GM23248 (cell line): Measurements from ENCODE around the gene VILL. TPM values are rescaled to one million over a fixed set of nuclear protein-coding genes. Genes with fewer than 3 reads are reported as not detected.

Experiments used
- DNase-seq: peaks from one replicate; pipeline ENCODE4 v3.0.0-alpha.2; 2015
- H2AFZ ChIP-seq: fragments of 200-600 bp; sonication (generic); 2 replicates; pipeline ENCODE4 v1.6.1; 2016; ENCODE audit warnings: antibody characterized with exemption
- H3F3A ChIP-seq: fragments of 200-600 bp; sonication (generic); 2 replicates; pipeline ENCODE4 v1.6.1; 2016; ENCODE audit warnings: mild to moderate bottlenecking, antibody characterized with exemption, mixed run types; ENCODE audit not compliant: insufficient read depth
- H3K27ac ChIP-seq: fragments of 200-600 bp; sonication (generic); 2 replicates; pipeline ENCODE4 v1.5.1; 2016; ENCODE audit warnings: mild to moderate bottlenecking
- H3K27me3 ChIP-seq: fragments of 200-600 bp; sonication (generic); replicated peaks from 2 replicates; pipeline ENCODE4 v1.6.1; 2016; ENCODE audit warnings: mild to moderate bottlenecking; ENCODE audit not compliant: insufficient read depth
- H3K36me3 ChIP-seq: fragments of 200-600 bp; sonication (generic); 2 replicates; pipeline ENCODE4 v1.6.1; 2016; ENCODE audit warnings: low read depth, mild to moderate bottlenecking
- H3K4me1 ChIP-seq: fragments of 200-600 bp; sonication (generic); 2 replicates; pipeline ENCODE4 v1.6.1; 2016; ENCODE audit warnings: mild to moderate bottlenecking; ENCODE audit not compliant: insufficient read depth
- H3K4me2 ChIP-seq: fragments of 200-600 bp; sonication (generic); one replicate; pipeline ENCODE4 v1.6.1; 2016; ENCODE audit warnings: mild to moderate bottlenecking; ENCODE audit not compliant: unreplicated experiment
- H3K4me3 ChIP-seq: fragments of 200-600 bp; sonication (generic); 2 replicates; pipeline ENCODE4 v1.5.1; 2016; ENCODE audit warnings: mild to moderate bottlenecking
- H3K79me2 ChIP-seq: fragments of 200-600 bp; sonication (generic); 2 replicates; pipeline ENCODE4 v1.6.1; 2016; ENCODE audit warnings: mild to moderate bottlenecking; ENCODE audit not compliant: insufficient read depth
- H3K9ac ChIP-seq: fragments of 200-600 bp; sonication (generic); 2 replicates; pipeline ENCODE4 v1.6.1; 2016; ENCODE audit warnings: mild to moderate bottlenecking
- H3K9me2 ChIP-seq: fragments of 200-600 bp; sonication (generic); 2 replicates; pipeline ENCODE4 v1.6.1; 2016; ENCODE audit warnings: mixed run types, mild to moderate bottlenecking, moderate library complexity; ENCODE audit not compliant: insufficient read depth
- H3K9me3 ChIP-seq: fragments of 200-600 bp; sonication (generic); one replicate; pipeline ENCODE4 v1.6.1; 2017; ENCODE audit warnings: low read depth
- H4K20me1 ChIP-seq: fragments of 200-600 bp; sonication (generic); 2 replicates; pipeline ENCODE4 v1.6.0; 2016; ENCODE audit not compliant: insufficient read depth
- EZH2 ChIP-seq: fragments of 200-600 bp; sonication (generic); IDR thresholded peaks from 2 replicates; pipeline ENCODE4 v1.6.1; 2018; ENCODE audit warnings: antibody characterized with exemption, mild to moderate bottlenecking; ENCODE audit not compliant: insufficient read depth, poor library complexity, severe bottlenecking
- EZH2phosphoT487 ChIP-seq: fragments of 200-600 bp; sonication (generic); IDR thresholded peaks from 2 replicates; pipeline ENCODE4 v1.6.1; 2018; ENCODE audit warnings: antibody characterized with exemption, moderate library complexity, mild to moderate bottlenecking, low read depth; ENCODE audit not compliant: insufficient read depth
- WGBS, 2 experiments: methylation state at CpG; one replicate each; pipeline ENCODE4 v1.1.6; 2015 to 2017; ENCODE audit warnings: low lambda C conversion rate in 2 of 2, low coverage in 1 of 2; ENCODE audit errors: missing lambda C conversion rate in 2 of 2; 5-methylcytosine and 5-hydroxymethylcytosine counted together
- in situ Hi-C: fragments of 300-500 bp; cut with MboI; formaldehyde crosslinking; loops from 2 replicates; pipeline ENCODE4 v1.15.0; 2020
- polyA plus RNA-seq: library from polyadenylated mRNA; unstranded; fragments of >200 nt; fragmentation: Nextera tagmentation; extraction: Ambion mirVana; gene quantifications from 2 replicates; pipeline ENCODE4 v1.2.1, GENCODE V29; 2016
- total RNA-seq: library from RNA; depleted of rRNA; stranded (reverse); fragments of >200 nt; shearing (Covaris generic); gene quantifications from 2 replicates; pipeline ENCODE4 v1.2.3, GENCODE V29; 2014

VILL gene
- total and polyA plus RNA-seq, 2 experiments from 2014 or later, result 2.8 to 12.4 TPM

DNA sequence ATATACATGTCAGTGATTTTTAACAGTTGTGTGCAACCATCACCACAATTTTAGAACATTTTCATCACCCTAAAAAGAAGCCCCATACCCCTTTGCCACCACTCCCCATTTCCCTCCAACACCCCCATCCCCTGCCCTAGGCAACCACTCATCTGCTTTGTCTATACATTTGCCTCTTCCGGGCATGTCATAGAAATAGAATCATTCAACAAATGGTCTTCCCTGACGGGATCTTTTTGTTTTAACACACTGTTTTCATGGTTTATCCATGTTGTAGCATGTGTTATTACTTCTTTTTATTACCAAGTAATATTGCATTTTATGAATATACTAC lies 4.0 kb downstream of the VILL start:
- in situ Hi-C loops, result no loop called here
- TF ChIP-seq EZH2phosphoT487, result no peak
- no peak for TF ChIP-seq EZH2
- DNase-seq, result no peak
- H3K9ac ChIP-seq, result peak overlapping the region; percentile 90
- no peaks in the 10 kb centered on the region for H3K36me3 ChIP-seq
- H3K4me2 ChIP-seq, result peak overlapping the region; percentile 94
- no peaks in the 10 kb centered on the region for H3K79me2 ChIP-seq
- 7 to 9% methylated on average over 2 of the region's 2 CpGs for WGBS, 2 experiments
- H3F3A ChIP-seq, result peaks cover 9% of the 10 kb centered on the region; the same call in 1 of the 2 replicates
- H3K9me3 ChIP-seq, result no peaks in the 10 kb centered on the region
- H3K27me3 ChIP-seq, result no peaks in the 10 kb centered on the region
- H3K4me1 ChIP-seq, result peaks cover 10% of the 10 kb centered on the region; the same call in 1 of the 2 replicates
- peak overlapping the region; percentile 83 for H3K4me3 ChIP-seq
- H4K20me1 ChIP-seq, result no peaks in the 10 kb centered on the region
- no peaks in the 10 kb centered on the region for H3K9me2 ChIP-seq
- H2AFZ ChIP-seq, result peak overlapping the region; percentile 95
- H3K27ac ChIP-seq, result peak overlapping the region; percentile 77

DNA sequence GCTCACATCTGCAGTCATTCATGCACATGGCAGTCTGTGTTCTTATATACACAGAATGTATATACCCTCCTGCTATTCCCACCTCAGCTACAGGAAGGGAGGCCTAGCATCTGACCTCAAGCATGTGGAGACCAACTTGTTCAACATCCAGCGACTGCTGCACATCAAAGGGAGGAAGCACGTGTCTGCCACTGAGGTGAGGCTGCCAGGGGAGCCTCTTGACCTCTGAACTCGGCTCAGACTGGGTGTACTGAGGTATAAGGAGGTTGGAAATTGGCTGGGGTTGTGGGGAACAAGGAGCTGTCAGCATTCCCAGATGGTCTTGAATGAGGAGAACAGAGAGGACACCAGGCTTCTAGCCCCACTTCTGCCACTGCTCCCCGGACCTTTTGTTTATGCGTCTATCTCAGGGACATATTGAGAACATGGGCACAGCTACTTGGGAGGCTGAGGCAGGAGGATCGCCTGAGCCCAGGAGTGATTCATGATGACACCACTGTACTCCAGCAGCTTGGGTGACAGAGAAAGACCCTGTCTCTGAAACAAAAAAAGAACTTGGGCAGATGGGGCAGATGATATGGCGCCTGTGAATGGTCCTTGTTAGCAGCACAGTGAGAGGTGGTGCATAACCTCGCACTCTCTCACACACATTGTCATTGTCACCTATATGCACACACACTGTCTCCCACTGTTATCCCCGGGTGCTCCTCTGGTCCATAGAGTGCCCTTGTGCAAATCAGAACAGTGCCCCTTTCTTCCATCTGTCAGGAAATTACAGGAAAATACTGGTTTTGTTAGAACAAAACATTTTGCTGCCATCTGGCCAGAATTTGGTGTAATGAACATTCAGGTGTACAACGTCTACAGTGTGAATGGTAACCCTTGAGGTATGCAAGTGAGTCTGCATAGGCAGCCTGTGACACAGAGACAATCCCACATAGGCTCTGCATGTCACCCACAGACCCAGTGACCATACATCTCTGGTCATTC lies 5.4 kb downstream of the VILL start:
- no peak overlapping the region for H3K27ac ChIP-seq
- H3K9me3 ChIP-seq, result no peaks in the 10 kb centered on the region
- no peaks in the 10 kb centered on the region for H3K27me3 ChIP-seq
- H3K79me2 ChIP-seq, result no peaks in the 10 kb centered on the region
- WGBS, 2 experiments, result 83% methylated on average over 10 of the region's 10 CpGs
- no peaks in the 10 kb centered on the region for H3K36me3 ChIP-seq
- no peaks in the 10 kb centered on the region for H4K20me1 ChIP-seq
- peaks cover 10% of the 10 kb centered on the region; the same call in 1 of the 2 replicates for H3K4me1 ChIP-seq
- no peak overlapping the region for H2AFZ ChIP-seq
- in situ Hi-C loops, result no loop called here
- no peak for DNase-seq
- no peaks in the 10 kb centered on the region for H3K9me2 ChIP-seq
- H3K4me2 ChIP-seq, result no peak overlapping the region
- no peak overlapping the region for H3K9ac ChIP-seq
- TF ChIP-seq EZH2phosphoT487, result no peak
- no peak for TF ChIP-seq EZH2
- H3F3A ChIP-seq, result peaks cover 9% of the 10 kb centered on the region; the same call in 1 of the 2 replicates
- H3K4me3 ChIP-seq, result no peak overlapping the region

GRCh38 chr3:37996785-37997301 lies 6.3 kb downstream of the VILL start:
- H2AFZ ChIP-seq, result no peak overlapping the region
- no peak overlapping the region for H3K27ac ChIP-seq
- peak; percentile 81 for DNase-seq
- H3F3A ChIP-seq, result peaks cover 9% of the 10 kb centered on the region; the same call in 1 of the 2 replicates
- H3K9me3 ChIP-seq, result no peaks in the 10 kb centered on the region
- H3K27me3 ChIP-seq, result no peaks in the 10 kb centered on the region
- in situ Hi-C loops, result no loop called here
- H4K20me1 ChIP-seq, result no peaks in the 10 kb centered on the region
- H3K4me1 ChIP-seq, result peaks cover 10% of the 10 kb centered on the region; the same call in 1 of the 2 replicates
- TF ChIP-seq EZH2 (no peak), EZH2phosphoT487 (no peak)
- H3K9me2 ChIP-seq, result no peaks in the 10 kb centered on the region
- 54% methylated on average over 7 of the region's 7 CpGs for WGBS, 2 experiments
- no peak overlapping the region for H3K4me2 ChIP-seq
- no peak overlapping the region for H3K4me3 ChIP-seq
- H3K36me3 ChIP-seq, result no peaks in the 10 kb centered on the region
- H3K9ac ChIP-seq, result no peak overlapping the region
- no peaks in the 10 kb centered on the region for H3K79me2 ChIP-seq

DNA sequence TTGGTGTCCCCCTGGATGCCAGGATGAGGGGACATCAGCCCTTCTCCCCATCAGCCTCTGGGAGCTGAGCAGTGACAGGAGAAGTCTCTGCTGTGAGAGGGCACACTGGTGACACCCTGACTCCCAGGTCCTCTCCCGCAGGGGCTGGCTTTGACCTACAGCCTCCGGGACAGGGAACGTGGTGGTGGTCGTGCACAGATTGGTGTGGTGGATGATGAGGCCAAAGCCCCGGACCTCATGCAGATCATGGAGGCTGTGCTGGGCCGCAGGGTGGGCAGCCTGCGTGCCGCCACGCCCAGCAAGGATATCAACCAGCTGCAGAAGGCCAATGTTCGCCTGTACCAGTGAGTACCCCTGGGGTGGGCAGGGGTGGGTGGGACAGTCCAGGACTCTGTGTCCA lies 6.8 kb downstream of the VILL start:
- Histone ChIP-seq H3K27me3 (no peaks in the 10 kb centered on the region), H2AFZ (no peak overlapping the region), H3K4me2 (no peak overlapping the region), H4K20me1 (no peaks in the 10 kb centered on the region), H3K79me2 (no peaks in the 10 kb centered on the region), H3F3A (peaks cover 9% of the 10 kb centered on the region; the same call in 1 of the 2 replicates), H3K4me1 (peaks cover 10% of the 10 kb centered on the region; the same call in 1 of the 2 replicates), H3K4me3 (no peak overlapping the region), H3K9me2 (no peaks in the 10 kb centered on the region), H3K27ac (no peak overlapping the region), H3K9ac (no peak overlapping the region), H3K36me3 (no peaks in the 10 kb centered on the region), H3K9me3 (no peaks in the 10 kb centered on the region)
- in situ Hi-C loops, result no loop called here
- no peak for DNase-seq
- WGBS, 2 experiments, result 70 to 83% methylated on average over 8 to 10 of the region's 10 CpGs
- TF ChIP-seq EZH2phosphoT487 (no peak), EZH2 (no peak)
